ENCODE results near the gene CD209. TPM values are rescaled to one million over a fixed set of nuclear protein-coding genes. Genes with fewer than 3 reads are reported as not detected.
"Not testable (repeated sequence)": the region's sequence is repeated elsewhere in the genome, so short reads cannot be mapped to it uniquely, and the experiment has no call there.

CD209 gene
- 10 to 100 TPM in 1 of 6 donors, 1 to 10 TPM in 3, under 1 TPM in 2; 0.55 to 14.8 (median 1.7) TPM for total RNA-seq

- Histone ChIP-seq H3K36me3 (no peaks in the 10 kb centered on the region), H3K9me3 (no peaks in the 10 kb centered on the region), H3K27me3 (no peaks in the 10 kb centered on the region), H3K4me3 (no peak within 1 kb of the TSS), H3K4me1 (no peaks in the 10 kb centered on the region), H3K27ac (no peak within 1 kb of the TSS)
- TF ChIP-seq CTCF (IDR thresholded peaks at IDR 0.05), result no peak
- no peak for TF ChIP-seq POLR2A (IDR thresholded peaks at IDR 0.05)
- no peak for TF ChIP-seq EP300 (IDR thresholded peaks at IDR 0.05)
- no peak for TF ChIP-seq POLR2AphosphoS5 (IDR thresholded peaks at IDR 0.05)
- ATAC-seq (ENCODE audit: low FRiP score in 2 of 2) (peak; percentile 25 to 38), DNase-seq (no peak)
- 75 to 89% methylated on average over 5 to 7 of the region's 7 CpGs for WGBS, 2 donors
These were observed at the start of gene CD209 for GRCh38 chr19:7746903-7747884. TSS of gene CD209 (minus strand) at chr19:7747534. CDS start at chr19:7747511, 23 bp downstream.

GRCh38 chr19:7795555-7796161, 48.3 kb upstream of the CD209 start:
- Histone ChIP-seq H3K9me3 (no peaks in the 10 kb centered on the region), H3K4me1 (peaks cover 10 to 15% (median 12%) of the 10 kb centered on the region in 4 donors), H3K27ac (peak overlapping the region in 3 of 4 donors; percentile 36 to 72 (median 51)), H3K36me3 (no peaks in the 10 kb centered on the region), H3K27me3 (no peaks in the 10 kb centered on the region), H3K4me3 (no peak overlapping the region)
- ATAC-seq (ENCODE audit: low FRiP score in 2 of 2) (no peak), DNase-seq (no peak)
- 51 to 64% methylated on average over 8 of the region's 8 CpGs for WGBS, 2 donors
- TF ChIP-seq CTCF (IDR thresholded peaks at IDR 0.05), result no peak
- TF ChIP-seq POLR2AphosphoS5 (IDR thresholded peaks at IDR 0.05), result peak in 1 of 2 donors; percentile 12

- peaks cover 0 to 12% (median 8%) of the 10 kb centered on the region in 4 donors for H3K27me3 ChIP-seq
- no peaks in the 10 kb centered on the region for H3K36me3 ChIP-seq
- H3K27ac ChIP-seq, result no peak overlapping the region
- DNase-seq (no peak), ATAC-seq (ENCODE audit: low FRiP score in 2 of 2) (no peak)
- no peak overlapping the region for H3K4me3 ChIP-seq
- H3K9me3 ChIP-seq, result no peaks in the 10 kb centered on the region
- 88 to 91% methylated on average over 3 of the region's 3 CpGs for WGBS, 2 donors
- TF ChIP-seq POLR2A (IDR thresholded peaks at IDR 0.05) (no peak), EP300 (IDR thresholded peaks at IDR 0.05) (no peak), POLR2AphosphoS5 (IDR thresholded peaks at IDR 0.05) (no peak), CTCF (IDR thresholded peaks at IDR 0.05) (no peak)
- H3K4me1 ChIP-seq, result peaks cover 10 to 15% (median 12%) of the 10 kb centered on the region in 4 donors
These were observed 46.2 kb upstream of the CD209 start for GRCh38 chr19:7793493-7793892.

- H3K9me3 ChIP-seq; H3K4me3 ChIP-seq; H3K27ac ChIP-seq; H3K36me3 ChIP-seq; DNase-seq; ATAC-seq (ENCODE audit: low FRiP score in 2 of 2): not testable (repeated sequence)
- peaks cover 0 to 20% (median 12%) of the 10 kb centered on the region in 4 donors for H3K27me3 ChIP-seq
- WGBS, 2 donors, result 83 to 93% methylated on average over 7 of the region's 7 CpGs
- peaks cover 12 to 21% (median 20%) of the 10 kb centered on the region in 4 donors for H3K4me1 ChIP-seq
These were observed 45.4 kb upstream of the CD209 start for GRCh38 chr19:7792701-7793100.

- Histone ChIP-seq H3K9me3 (no peaks in the 10 kb centered on the region), H3K36me3 (no peaks in the 10 kb centered on the region), H3K4me1 (peaks cover 12 to 25% (median 21%) of the 10 kb centered on the region in 4 donors), H3K27ac (no peak overlapping the region), H3K27me3 (peaks cover 0 to 24% (median 14%) of the 10 kb centered on the region in 4 donors), H3K4me3 (no peak overlapping the region)
- 49 to 61% methylated on average over 7 of the region's 7 CpGs for WGBS, 2 donors
- TF ChIP-seq CTCF (IDR thresholded peaks at IDR 0.05) (no peak), POLR2A (IDR thresholded peaks at IDR 0.05) (no peak), POLR2AphosphoS5 (IDR thresholded peaks at IDR 0.05) (no peak), EP300 (IDR thresholded peaks at IDR 0.05) (no peak)
- DNase-seq (no peak), ATAC-seq (ENCODE audit: low FRiP score in 2 of 2) (no peak)
These were observed 44.9 kb upstream of the CD209 start for GRCh38 chr19:7792281-7792680.

Measured in upper lobe of left lung (tissue), 6 donors.